Measurements from ENCODE around the gene MCF2L2. TPM values are rescaled to one million over a fixed set of nuclear protein-coding genes. Genes with fewer than 3 reads are reported as not detected.
A peak's percentile ranks its signal among the peaks of the same experiment; 100 is the strongest.

MCF2L2 gene
- total and polyA plus RNA-seq, 9 of the 15 experiments (the other 6 are each of a cell fraction or from before 2014, with no cell fraction given), result 0.56 to 4.2 (median 3.0) TPM

GRCh38 chr3:183428447-183429211 lies at the start of gene MCF2L2 (continued):
- TF ChIP-seq CBX2 (IDR thresholded peaks at IDR 0.05; ENCODE audit: insufficient read depth, low read length, poor library complexity, severe bottlenecking) (no peak), ZNF507 (tag; conservative IDR thresholded peaks at IDR 0.05) (no peak), DPF2 (IDR thresholded peaks at IDR 0.05) (no peak), HNRNPH1 (optimal IDR thresholded peaks at IDR 0.05; ENCODE audit: low read depth, low read length) (no peak), ZNF785 (CRISPR knock-in tag; IDR thresholded peaks at IDR 0.05) (no peak), ARID3B (CRISPR knock-in tag; IDR thresholded peaks at IDR 0.05; ENCODE audit: borderline replicate concordance) (no peak), GTF2A2 (tag; IDR thresholded peaks at IDR 0.05) (no peak), ARID4B (CRISPR knock-in tag; IDR thresholded peaks at IDR 0.05) (peak; percentile 79), CBX3 (IDR thresholded peaks at IDR 0.05; ENCODE audit: borderline replicate concordance in 1 of 2, low read length in 2 of 2) (no peak), ATF1 (CRISPR knock-in tag; IDR thresholded peaks at IDR 0.05) (peak; percentile 91), ATF1 (tag; IDR thresholded peaks at IDR 0.05) (peak; percentile 95), TOE1 (IDR thresholded peaks at IDR 0.05; ENCODE audit: borderline replicate concordance) (peak; percentile 51; the same call in 1 of the 2 replicates), TOE1 (CRISPR knock-in tag; IDR thresholded peaks at IDR 0.05; ENCODE audit: borderline replicate concordance, low read depth) (no peak), ZFP30 (CRISPR knock-in tag; IDR thresholded peaks at IDR 0.05; ENCODE audit: borderline replicate concordance) (no peak), NFATC3 (IDR thresholded peaks at IDR 0.05) (no peak), PKNOX1 (IDR thresholded peaks at IDR 0.05) (no peak; the same call in 1 of the 2 replicates), CC2D1A (IDR thresholded peaks at IDR 0.05) (no peak), ZNF431 (CRISPR knock-in tag; IDR thresholded peaks at IDR 0.05) (no peak), FOXK2 (conservative IDR thresholded peaks at IDR 0.05 in 1 of 2, IDR thresholded peaks at IDR 0.05 in 1 of 2; ENCODE audit: low read depth in 2 of 2) (no peak; a peak in 1 of 4 replicates), HMG20B (CRISPR knock-in tag; IDR thresholded peaks at IDR 0.05) (no peak)
- TF ChIP-seq, protein P1, sequence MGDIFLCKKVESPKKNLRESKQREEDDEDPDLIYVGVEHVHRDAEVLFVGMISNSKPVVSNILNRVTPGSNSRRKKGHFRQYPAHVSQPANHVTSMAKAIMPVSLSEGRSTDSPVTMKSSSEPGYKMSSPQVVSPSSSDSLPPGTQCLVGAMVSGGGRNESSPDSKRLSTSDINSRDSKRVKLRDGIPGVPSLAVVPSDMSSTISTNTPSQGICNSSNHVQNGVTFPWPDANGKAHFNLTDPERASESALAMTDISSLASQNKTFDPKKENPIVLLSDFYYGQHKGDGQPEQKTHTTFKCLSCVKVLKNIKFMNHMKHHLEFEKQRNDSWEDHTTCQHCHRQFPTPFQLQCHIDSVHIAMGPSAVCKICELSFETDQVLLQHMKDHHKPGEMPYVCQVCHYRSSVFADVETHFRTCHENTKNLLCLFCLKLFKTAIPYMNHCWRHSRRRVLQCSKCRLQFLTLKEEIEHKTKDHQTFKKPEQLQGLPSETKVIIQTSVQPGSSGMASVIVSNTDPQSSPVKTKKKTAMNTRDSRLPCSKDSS (IDR thresholded peaks at IDR 0.05; ENCODE audit: low read depth, partially characterized antibody), result no peak
